GM12891 (cell line): Measurements from ENCODE around the gene DCDC2.

Experiments used
- POLR2A ChIP-seq: IDR thresholded peaks from 2 replicates; pipeline ENCODE4 v1.6.1; 2011; ENCODE audit warnings: low read depth, low read length, control low read depth
- SPI1 ChIP-seq: IDR thresholded peaks from 2 replicates; pipeline ENCODE4 v1.6.1; 2011; ENCODE audit warnings: low read depth, low read length, control low read depth

GRCh38 chr6:24219670-24220069 lies 138.2 kb downstream of the DCDC2 start:
- TF ChIP-seq SPI1 (no peak), POLR2A (no peak)
